Measurements from ENCODE around the gene SUGCT. TPM values are rescaled to one million over a fixed set of nuclear protein-coding genes. Genes with fewer than 3 reads are reported as not detected.

The SUGCT gene
- total RNA-seq, 1 donor from 2014 or later: 1.6 TPM

GRCh38 chr7:40348126-40348728 is 213.4 kb downstream of the SUGCT start:
- TF ChIP-seq CTCF (IDR thresholded peaks at IDR 0.05; ENCODE audit: unreplicated experiment): no peak
- Mint-ChIP-seq H3K4me1 (ENCODE audit: unreplicated experiment) (no peaks in the 10 kb centered on the region), H3K27ac (ENCODE audit: unreplicated experiment) (no peak overlapping the region), H3K9me3 (ENCODE audit: unreplicated experiment) (no peaks in the 10 kb centered on the region), H3K4me3 (ENCODE audit: unreplicated experiment) (no peak overlapping the region), H3K27me3 (ENCODE audit: unreplicated experiment) (no peaks in the 10 kb centered on the region), H3K36me3 (ENCODE audit: low read depth, unreplicated experiment) (no peaks in the 10 kb centered on the region)
- no peak for DNase-seq (ENCODE audit: low spot score)

GRCh38 chr7:40350100-40350499 is 215.3 kb downstream of the SUGCT start:
- Mint-ChIP-seq H3K4me1 (ENCODE audit: unreplicated experiment) (peaks cover 6% of the 10 kb centered on the region), H3K27ac (ENCODE audit: unreplicated experiment) (no peak overlapping the region), H3K9me3 (ENCODE audit: unreplicated experiment) (no peaks in the 10 kb centered on the region), H3K27me3 (ENCODE audit: unreplicated experiment) (no peaks in the 10 kb centered on the region), H3K36me3 (ENCODE audit: low read depth, unreplicated experiment) (no peaks in the 10 kb centered on the region), H3K4me3 (ENCODE audit: unreplicated experiment) (no peak overlapping the region)
- TF ChIP-seq CTCF (IDR thresholded peaks at IDR 0.05; ENCODE audit: unreplicated experiment): no peak
- no peak for DNase-seq (ENCODE audit: low spot score)

GRCh38 chr7:40354711-40355110 is 219.9 kb downstream of the SUGCT start:
- H3K27me3 Mint-ChIP-seq (ENCODE audit: unreplicated experiment): no peaks in the 10 kb centered on the region
- H3K9me3 Mint-ChIP-seq (ENCODE audit: unreplicated experiment): no peaks in the 10 kb centered on the region
- H3K36me3 Mint-ChIP-seq (ENCODE audit: low read depth, unreplicated experiment): no peaks in the 10 kb centered on the region
- peaks cover 6% of the 10 kb centered on the region for H3K4me1 Mint-ChIP-seq (ENCODE audit: unreplicated experiment)
- TF ChIP-seq CTCF (IDR thresholded peaks at IDR 0.05; ENCODE audit: unreplicated experiment): no peak
- H3K27ac Mint-ChIP-seq (ENCODE audit: unreplicated experiment): no peak overlapping the region
- H3K4me3 Mint-ChIP-seq (ENCODE audit: unreplicated experiment): no peak overlapping the region
- DNase-seq (ENCODE audit: low spot score): no peak

- H3K9me3 Mint-ChIP-seq (ENCODE audit: unreplicated experiment): no peaks in the 10 kb centered on the region
- no peaks in the 10 kb centered on the region for H3K27me3 Mint-ChIP-seq (ENCODE audit: unreplicated experiment)
- no peak for DNase-seq (ENCODE audit: low spot score)
Measured at GRCh38 chr7:40356312-40356711, 221.5 kb downstream of the SUGCT start.

More at GRCh38 chr7:40356312-40356711, 221.5 kb downstream of the SUGCT start:
- TF ChIP-seq CTCF (IDR thresholded peaks at IDR 0.05; ENCODE audit: unreplicated experiment): no peak
- H3K4me3 Mint-ChIP-seq (ENCODE audit: unreplicated experiment): no peak overlapping the region
- peaks cover 6% of the 10 kb centered on the region for H3K4me1 Mint-ChIP-seq (ENCODE audit: unreplicated experiment)
- H3K27ac Mint-ChIP-seq (ENCODE audit: unreplicated experiment): no peak overlapping the region
- no peaks in the 10 kb centered on the region for H3K36me3 Mint-ChIP-seq (ENCODE audit: low read depth, unreplicated experiment)

Measured in endothelial cell (in vitro differentiated cells).